Anterior cingulate cortex (tissue), 58 donors: ENCODE measurements around the gene GCN1.
A peak's percentile ranks its signal among the peaks of the same experiment; 100 is the strongest.

Experiments
- DNase-seq, 58 donors: peaks; one replicate each; lab custom pipeline; 2025; lab: John Stamatoyannopoulos, UW

GCN1 gene

GRCh38 chr12:120229487-120230325 is 35.2 kb upstream of the GCN1 start:
- no peak for DNase-seq

DNA sequence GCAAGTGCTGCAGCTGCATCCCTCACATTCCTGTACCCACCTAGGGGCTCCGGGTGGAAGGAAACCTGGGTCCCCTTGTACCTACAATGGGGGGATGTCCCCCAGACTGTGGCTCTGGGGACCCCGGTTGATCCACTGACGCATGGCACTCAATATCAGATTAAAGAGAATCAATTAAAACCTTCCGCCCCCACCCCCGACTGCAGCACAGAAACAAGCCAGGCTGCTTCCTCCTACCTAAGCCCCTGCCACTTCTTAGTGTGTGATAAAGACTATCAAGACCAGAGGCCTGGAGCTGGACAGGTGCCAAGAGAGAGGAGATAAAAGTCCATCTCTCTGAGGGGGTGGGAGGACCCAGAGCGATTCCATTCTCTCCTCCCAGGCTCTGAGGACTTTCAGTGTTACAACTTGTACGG is 34.6 kb upstream of the GCN1 start:
- DNase-seq, result no peak

DNA sequence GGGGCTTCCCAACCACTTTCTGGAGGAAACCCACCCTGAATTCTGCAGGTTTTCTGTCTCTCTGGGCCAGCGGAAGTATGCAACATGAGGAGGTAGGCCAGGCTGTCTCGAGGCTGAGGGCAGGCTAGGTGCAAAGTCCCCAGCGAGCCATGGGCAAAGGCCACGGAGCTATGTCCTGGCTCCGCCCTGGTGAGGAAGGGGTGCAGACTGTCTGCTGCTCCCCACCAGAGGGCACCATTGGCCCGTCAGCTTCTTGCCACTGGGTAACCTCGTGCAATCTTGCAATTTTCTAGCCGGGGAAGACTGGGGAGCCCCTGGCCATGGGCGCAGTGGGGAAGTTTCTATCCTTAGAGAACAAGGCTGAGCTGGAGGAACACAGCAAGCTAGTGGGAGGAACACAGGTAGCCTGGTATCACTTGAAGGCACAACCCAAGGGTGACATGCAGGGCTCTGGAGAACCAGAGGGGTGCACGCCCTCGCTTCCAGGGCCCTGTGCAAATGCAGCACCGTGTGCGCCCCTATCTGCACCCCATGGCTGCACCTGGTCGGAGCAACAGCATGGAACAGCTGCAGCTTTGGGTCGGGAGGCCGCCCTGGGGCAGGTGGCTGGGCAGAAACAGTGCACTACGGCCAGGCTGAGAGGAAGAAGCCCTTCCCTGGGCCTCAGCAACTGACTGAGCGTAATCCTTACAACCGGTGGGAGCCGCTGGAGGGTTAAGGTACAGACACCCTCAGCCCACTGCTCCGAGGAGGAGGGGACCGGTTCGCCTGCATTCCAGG is 34.0 kb upstream of the GCN1 start:
- peak in 56 of 58 donors; percentile 26 to 86 (median 70) for DNase-seq

DNA sequence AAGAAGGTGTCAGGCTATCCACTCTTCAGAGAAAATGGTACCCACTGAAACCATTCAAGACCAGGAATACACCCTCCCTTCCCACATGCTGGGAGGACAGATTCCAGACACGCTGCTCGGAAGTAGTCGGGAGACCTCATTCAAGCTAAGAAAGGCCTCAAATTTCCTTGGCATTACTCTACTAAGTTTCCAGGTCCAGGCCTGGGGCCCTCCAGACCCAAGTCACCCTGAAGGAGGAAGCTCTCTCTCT is 33.5 kb upstream of the GCN1 start:
- DNase-seq, result no peak

DNA sequence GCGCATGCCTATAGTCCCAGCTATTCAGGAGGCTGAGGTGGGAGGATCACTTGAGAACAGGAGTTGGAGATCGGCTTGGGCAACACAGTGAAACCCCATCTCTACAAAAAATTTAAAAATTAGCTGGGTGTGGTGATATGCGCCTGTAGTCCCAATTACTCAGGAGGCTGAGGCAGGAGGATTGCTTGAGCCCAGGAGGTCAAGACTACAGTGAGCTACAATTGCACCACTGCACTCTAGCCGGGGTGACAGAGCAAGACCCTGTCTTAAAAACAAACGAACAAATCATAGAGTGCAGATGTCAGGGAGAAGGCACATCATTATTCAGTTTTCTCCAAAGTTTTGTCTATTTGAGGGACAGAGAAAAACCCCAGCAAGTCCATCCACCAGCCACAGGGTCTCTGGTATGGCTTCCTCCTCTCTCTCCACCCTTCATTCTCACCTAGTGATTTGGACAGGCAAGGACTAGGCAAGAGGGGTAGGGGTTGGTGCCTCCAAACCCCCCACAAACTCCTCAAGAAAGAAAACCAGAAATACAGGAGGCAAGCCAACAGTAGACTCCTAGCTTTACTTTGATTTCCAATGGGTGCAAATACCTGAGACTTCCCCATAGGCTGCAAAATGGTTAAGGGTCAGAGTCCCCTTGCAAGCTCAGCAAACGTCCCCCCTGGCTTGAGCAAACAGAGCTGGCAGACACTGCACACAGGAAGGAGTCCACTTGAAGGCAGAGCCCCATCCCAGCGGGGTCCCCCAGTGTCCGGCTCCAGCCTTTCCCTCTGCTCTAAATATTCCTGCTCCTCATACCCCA is 32.9 kb upstream of the GCN1 start:
- DNase-seq, result no peak

- no peak for DNase-seq
These were observed 31.5 kb upstream of the GCN1 start for GRCh38 chr12:120225852-120226640.

DNA sequence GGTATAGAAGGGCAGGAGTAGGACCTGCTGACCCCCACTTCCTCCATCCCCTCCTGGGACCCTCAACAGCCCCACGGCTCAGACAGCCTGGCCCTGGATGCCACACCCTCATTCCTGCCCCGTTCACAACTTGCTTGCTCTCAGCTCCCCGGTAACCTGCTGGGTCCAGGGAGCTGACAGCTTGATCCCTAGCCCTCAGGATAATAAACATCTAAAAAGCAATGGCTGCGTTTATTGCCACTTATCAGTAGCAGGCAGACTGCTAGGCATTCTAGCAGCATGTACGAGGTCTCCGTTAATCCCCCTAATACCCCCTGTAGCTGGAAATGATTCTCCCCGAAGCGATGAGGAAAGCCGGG is 30.7 kb upstream of the GCN1 start:
- no peak for DNase-seq

GRCh38 chr12:120224304-120225199 is 30.0 kb upstream of the GCN1 start:
- peak in 27 of 58 donors; percentile 11 to 69 (median 30) for DNase-seq

DNA sequence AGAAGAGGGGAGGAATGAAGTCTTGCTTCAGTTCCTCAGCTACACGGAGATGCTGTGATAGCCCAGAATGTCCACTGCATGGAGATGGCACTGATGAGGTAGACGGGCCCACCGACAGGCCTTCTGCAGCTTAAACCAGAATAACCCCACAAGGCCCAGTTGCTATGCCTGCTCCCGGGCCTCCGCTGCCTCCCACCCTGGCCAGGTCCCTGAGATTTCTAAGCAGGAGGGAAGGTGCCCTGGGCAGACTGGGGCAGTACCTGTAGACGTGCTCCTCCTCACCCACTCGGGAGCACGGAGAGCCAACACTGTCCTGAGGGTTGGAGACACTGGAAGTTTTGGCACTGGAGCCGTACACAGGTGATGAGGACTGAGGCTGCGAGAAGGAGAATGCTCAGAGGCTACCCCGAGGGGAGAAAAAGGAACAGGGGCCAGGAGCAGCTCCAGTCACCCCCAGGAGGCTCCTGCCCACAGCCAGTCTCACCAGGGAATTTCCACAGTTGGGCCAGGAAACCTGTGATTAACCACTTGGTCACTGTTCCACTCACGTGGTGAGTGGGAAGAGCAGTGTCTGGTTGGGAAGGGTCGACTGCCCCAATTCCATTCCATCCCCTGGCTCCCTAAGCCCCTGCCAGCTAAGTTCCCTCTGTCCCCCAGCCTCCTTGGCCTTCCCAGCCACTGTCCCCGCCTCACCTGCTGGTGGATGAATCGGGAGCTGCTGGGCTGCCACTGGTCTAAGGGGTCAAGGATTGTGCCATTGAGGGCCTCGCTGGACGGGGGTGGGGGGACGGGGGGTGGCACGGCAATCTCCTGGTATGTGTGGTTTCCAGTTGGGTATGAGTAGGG is 29.2 kb upstream of the GCN1 start:
- DNase-seq, result no peak

DNA sequence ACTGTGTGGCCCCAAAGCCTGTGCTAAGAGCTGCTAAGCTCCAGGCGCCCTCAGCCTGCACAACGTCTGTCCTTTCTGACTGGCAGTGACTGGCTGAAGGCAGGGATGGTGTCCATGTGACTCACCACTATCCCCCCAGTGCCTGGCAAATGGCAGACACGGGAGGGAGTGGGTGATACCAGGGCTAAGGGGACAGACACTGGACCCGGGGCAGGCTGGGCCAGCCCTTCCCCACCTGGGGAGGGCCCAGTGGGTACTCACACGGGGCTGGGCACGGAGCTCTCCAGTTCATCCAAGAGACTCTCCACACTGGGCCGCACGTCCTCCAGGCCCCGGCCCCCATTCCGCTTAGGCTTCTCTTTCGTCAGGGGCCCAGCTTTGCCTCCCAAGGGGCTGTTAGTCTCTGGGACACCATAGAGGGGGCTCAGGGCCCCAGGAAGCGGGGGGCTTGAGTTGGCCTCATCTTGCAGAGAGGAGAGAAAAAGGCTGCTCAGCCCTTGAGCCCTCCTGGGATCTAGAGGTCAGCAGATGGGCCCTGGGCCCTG is 27.8 kb upstream of the GCN1 start:
- no peak for DNase-seq

GRCh38 chr12:120221576-120221900 is 27.0 kb upstream of the GCN1 start:
- DNase-seq, result no peak

DNA sequence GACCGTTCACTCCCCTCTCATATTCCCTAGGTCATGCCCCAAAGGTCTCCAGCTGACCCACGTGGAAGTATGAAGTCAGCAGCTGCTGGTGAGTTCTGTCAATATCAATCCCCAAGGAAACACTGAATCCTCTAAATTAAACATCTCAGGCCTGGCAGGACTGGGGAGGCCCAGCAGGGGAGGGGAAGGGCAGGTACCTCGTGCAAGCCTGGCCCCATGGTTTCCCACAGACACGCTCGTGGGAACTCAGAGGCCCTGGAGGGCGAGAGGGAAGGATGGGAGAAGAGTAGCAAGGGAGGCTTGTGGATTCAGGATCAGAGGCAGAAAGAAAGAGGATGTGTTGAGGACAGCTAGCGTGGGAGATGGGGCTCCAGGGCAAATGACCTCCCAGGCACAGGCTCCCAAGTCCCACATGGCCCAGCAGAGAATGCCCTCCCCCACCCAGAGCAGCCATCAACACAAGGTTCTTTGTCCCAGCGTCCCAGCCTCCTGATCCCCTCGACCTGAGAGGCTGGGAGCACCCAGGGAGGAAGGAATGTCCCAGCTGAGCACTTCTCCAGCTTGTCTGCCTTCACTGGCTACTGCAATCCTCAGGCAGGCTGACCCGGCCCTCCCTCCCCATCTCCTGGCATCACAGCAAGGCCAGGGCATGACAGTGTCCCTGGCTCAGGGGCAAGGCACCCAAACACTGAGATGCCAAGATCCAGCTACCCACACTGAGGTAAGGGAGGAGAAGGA is 26.5 kb upstream of the GCN1 start:
- peak in 5 of 58 donors; percentile 7 to 26 (median 19) for DNase-seq

DNA sequence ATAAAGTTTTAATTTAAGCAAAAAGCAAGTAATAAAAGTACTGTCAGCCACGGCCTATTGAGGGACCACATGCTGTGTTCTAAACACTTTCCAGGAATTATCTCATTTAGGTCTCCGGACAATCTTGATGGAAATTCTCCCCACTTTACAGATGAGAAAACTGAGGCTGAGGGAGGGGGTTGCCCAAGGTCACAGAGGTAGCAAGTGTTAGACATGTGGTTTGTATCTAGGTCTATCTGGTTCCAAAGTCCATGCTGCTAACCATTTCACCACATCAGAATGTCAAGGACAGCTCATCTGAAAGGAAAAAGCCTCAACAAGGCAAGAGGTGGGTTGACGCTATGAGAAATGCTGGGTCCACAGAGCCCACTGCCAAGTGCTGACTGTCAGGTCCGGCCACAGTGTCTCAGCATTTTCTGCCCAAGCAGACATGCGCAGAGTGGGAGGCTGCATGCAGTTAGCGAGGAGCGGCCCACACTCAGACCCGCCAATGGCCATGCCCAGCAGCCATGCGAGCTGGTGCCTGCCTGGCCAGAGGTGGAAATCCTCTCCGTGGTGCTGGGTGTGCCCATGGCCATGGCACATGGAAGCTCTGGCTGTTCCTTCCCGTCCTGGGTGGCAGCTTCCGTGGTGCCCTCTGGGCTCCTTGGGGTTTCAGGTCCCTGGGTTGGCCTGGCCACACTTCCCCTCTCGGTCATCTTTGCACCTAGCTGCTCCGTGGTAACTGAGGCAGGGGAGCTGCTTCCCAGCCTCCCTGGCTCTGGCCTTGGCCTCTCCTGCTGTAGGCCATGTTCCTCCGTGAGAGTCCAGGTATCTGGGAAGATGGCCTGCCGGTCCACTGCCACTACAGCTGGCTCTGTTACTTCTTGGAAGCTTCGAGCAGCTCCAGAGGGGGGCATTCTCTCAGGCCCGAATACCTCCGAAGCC is 24.4 kb upstream of the GCN1 start:
- DNase-seq, result no peak

- peak in 1 of 58 donors; percentile 28 for DNase-seq
These were observed 22.5 kb upstream of the GCN1 start for GRCh38 chr12:120216742-120217605.
